ENCODE measurements around the gene PRKAG1.
A peak's percentile ranks its signal among the peaks of the same experiment; 100 is the strongest.

PRKAG1 gene

GRCh38 chr12:49049566-49050224 lies 31.1 kb upstream of the PRKAG1 start:
- DNase-seq = peak in 2 of 51 donors; percentile 15 to 38

DNA sequence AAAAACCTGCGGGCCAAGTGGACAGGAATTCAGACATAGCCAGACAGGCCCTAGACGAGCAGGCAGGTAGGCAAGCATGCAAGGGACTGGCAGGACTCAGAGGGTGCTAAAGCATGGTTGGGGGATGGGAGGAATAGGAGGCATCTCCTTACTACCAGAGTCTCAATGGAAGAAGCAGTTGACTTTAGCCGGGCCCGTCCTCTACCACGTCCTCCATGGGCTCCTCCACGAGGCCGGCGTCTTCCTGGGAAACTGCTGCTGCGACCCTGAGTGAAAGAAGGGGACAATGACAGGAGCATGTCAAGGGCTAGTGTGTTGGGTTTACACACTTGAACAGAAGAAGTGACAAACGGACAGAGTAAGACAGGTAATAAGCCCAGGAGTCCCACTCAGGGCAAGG lies 30.4 kb upstream of the PRKAG1 start:
- no peak for DNase-seq

GRCh38 chr12:49046129-49046895 lies 27.7 kb upstream of the PRKAG1 start:
- DNase-seq = no peak

DNA sequence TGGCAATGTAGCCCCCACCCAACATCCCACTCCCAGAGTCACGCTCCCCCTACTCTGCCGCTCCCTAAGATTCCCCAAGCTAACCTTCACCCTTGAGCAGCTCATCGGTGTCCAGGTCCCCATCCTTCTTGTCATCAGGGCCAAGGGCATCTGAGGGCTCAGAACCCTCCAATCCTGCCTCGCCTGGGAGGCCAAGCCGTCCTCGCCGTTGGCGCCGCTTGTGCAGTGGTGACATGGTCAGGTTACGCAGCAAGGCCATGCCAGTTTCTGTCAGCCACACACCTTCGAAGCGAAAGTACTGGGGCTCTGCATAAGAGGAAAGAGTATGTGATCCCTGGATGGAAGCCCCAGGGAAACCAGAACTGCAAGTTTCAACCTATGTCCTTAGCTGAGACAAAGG lies 26.1 kb upstream of the PRKAG1 start:
- no peak for DNase-seq

- peak in 21 of 51 donors; percentile 7 to 64 (median 24) for DNase-seq
These were observed 25.3 kb upstream of the PRKAG1 start for GRCh38 chr12:49043856-49044258.

DNA sequence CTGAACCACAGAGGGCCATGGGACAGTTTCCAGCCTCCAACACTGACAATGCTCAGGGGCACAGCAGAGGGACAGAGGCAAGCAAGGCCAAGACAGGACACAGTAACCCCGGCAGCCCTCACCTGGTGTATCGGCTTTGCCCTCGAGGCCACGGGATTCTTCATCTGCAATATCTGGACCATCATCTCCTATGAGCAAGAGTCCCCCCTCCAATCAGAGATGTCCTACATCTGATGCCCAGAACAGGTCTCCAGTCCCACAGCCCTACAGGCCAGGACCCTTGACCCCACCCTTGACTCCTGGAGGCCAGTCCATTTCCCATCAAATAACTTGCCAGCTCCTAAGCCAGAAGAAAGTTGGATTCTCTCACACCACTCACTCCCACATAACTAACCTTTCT lies 24.7 kb upstream of the PRKAG1 start:
- DNase-seq = no peak

DNA sequence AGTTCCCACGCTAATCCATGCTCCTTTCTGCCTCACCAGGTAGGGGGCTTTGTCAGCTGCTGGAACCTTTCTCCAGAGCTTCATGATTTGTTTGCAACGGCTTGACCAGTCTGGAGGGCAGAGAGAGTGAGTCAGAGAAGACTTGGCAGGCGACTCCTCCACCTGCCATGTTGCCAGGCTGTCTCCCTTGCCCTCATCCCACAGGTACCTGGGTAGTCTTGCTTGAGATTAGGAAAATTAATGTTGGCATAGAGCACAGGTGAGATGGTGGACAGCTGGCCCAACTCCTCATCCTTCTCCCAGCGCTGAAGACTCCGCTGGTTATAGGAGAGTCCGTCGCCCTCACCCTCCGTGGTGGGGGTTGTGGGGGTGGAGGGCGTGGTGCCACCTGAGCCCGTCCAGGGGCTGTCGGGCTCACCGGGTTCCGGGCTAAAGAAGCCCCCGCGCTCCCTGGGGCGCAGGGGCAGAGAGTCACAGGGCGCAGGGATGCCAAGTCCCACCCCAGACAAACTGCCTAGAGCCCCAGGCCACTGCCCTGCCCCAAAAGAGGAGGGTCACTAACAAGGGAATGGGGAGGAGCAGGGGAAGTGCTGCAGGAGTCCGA lies 23.4 kb upstream of the PRKAG1 start:
- DNase-seq = no peak

DNA sequence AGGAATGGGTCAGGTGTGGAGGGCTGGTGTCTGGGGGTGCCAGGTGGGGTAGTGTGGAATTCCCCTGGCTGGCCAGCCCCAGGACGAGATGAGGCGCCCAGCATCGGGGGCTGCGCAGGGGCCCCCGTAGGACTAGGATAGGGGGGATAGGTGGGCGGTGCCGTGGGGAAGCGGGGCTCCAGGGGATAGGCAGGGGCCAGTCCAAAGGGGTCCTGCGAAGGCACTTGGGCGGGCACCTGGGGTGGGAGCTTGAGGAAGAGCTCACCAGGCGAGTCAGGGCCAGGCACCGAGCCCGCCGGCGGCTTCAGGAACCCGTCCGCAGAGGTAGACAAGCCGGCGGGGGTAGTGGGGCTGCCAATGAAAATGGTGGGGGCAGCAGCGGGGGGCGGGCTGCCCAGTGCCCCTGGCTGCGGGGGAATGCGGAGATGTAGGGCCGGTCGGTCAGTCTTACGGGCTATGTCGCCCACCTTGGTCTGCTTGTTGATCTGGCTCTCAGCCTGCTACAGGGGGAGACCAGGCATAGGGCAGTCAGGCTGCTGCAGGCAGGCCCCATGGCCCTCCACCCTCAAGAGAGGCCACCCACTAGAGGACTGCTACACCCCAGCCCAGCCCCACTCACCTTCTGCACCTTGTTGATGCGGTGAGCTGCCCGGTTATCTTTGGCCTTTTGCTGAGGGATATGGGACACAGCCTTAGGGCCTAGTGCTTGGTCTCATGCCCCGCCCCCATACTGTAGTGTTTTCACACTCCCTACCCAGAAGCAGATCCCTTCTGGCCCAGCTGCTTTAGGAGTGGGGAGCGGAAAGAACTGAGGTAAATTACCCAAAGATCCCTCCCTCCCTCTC lies 22.7 kb upstream of the PRKAG1 start:
- no peak for DNase-seq

DNA sequence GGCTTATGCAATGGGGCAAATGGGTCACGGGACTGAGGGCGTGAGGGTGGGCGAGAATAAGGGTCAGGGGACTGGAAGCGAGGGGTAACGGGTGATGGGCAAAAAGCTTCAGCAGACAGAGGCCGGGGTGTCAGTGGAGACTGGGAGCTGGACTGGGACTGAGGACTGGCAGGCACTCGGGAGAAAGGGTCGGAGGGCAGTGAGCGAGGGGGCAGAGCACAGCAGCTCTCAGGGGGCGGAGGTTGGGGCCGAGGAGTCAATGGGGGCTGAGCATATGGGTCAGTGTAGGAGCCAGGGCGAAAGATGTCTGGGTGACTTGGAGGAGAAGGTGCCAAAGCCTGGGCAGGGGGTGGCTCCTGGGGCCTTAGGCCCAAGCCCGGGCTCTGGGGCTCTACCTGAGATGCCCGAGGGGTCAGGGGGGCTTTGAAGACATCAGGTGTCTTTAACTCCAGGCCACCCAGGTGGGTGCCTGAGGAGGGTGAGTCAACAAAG lies 21.8 kb upstream of the PRKAG1 start:
- no peak for DNase-seq

DNA sequence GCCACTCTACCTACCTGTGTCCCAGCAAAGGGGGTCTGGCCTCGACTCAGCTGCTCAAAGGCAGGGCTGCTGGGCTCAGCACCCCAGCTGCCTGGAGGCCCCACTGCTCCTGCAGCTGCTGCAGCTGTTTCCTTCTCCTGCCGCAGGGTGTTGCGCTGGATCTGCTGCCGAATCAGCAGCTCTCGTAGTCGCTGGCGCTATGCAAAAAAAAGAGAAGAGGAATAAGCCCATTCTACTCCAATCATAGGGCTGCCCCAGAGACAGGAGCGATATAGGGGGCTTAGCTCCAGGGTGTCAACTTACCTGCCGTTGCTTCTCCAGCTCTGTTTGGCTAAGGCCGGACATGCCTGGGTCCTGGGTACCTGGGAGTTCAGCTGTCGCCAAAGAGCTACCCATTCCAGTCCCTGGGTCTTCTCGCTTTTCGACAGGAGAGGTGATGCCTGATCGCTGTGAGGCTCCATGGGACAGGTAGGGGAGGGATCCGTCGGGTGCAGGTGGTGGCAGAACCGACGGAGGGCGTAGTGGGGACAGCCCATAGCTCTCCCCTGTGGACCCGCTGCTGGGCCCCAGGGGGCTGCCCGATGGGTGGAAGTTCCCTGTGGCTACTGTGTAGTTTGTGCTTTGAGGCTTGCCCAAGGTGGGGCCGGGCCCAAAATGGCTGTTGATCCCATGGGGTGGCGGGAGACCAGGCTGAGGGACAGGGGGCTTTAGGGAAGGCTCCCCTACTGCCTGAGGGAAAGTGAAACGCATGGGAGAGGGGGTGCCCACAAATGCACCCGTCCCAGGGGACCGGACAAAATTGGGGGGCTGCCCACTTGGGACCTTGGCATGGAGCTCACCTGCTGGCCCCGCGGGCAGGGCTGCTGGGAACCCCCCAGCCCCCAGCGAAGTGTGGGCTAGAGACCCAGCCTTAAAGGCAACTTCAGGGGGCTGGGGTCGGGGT lies 21.1 kb upstream of the PRKAG1 start:
- no peak for DNase-seq

DNA sequence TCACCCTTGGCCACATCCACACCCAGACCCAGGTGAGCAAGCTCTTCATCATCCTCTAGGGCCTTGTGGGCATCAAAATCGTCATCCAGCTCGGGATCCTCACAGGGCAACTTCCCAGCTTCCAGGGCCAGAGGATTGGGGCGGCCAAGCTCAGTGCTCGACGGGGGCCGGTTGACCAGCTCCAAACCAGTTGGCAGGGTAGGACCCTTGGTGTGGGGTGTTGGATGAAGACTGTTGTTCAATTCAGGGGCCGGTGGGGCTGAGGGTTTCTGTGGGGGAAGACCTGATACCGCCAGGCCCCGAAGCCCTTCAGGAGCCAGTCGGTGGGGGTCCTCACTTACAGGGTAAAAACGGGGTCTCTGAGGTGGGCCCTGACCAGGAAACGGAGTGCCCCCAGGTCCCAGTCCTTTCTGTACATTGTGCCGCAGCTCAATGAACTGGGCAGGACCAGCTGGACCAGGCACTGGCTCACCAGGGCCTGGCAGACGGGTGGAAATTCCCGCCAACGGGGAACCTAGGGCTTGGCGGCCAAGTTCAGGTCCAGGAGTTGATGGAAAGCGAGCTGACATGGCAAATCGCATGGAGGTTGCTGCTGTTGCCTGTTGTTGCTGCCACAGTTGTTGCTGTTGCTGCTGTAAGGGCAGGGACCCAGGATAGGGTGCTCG lies 19.8 kb upstream of the PRKAG1 start:
- no peak for DNase-seq

- DNase-seq = no peak
These were observed 19.3 kb upstream of the PRKAG1 start for GRCh38 chr12:49037947-49038237.

GRCh38 chr12:49037111-49037946 lies 18.8 kb upstream of the PRKAG1 start:
- no peak for DNase-seq

GRCh38 chr12:49036029-49036428 lies 17.5 kb upstream of the PRKAG1 start:
- no peak for DNase-seq

GRCh38 chr12:49034286-49034622 lies 15.7 kb upstream of the PRKAG1 start:
- no peak for DNase-seq

DNA sequence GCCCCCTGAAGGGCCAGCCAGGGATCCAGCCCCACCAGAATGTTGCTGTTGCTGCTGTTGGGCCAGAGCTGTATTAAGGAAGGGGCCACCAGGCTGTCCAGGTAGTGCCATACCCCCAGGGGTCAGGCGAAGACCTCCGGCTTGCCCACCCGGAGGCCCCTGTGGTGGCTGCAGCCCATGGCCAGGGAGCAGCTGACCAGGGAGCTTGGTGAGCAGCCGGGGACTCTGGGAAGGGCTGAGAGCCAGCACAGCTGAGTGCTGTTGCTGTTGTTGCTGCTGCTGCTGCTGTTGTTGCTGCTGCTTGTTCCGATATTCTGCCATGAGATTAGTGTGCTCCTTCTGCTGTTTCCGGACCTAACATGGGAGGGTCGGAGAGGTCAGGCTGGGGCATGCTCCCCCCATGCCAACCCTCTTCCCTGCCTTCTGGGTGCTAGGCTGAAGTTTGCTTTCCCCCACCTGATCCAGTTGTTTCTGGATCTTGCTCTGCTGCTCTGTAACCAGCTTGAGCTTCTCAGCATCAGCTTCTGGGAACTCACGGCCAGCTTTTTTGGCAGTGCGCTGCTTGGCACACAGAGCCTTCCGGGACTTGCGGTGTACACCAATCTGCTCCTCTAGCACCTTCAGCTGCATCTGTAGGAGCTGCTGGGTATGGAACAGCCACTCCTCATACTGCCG lies 15.2 kb upstream of the PRKAG1 start:
- DNase-seq = peak in 5 of 51 donors; percentile 7 to 48 (median 20)

GRCh38 chr12:49032679-49033447 lies 14.3 kb upstream of the PRKAG1 start:
- peak in 2 of 51 donors; percentile 5 to 7 for DNase-seq

DNA sequence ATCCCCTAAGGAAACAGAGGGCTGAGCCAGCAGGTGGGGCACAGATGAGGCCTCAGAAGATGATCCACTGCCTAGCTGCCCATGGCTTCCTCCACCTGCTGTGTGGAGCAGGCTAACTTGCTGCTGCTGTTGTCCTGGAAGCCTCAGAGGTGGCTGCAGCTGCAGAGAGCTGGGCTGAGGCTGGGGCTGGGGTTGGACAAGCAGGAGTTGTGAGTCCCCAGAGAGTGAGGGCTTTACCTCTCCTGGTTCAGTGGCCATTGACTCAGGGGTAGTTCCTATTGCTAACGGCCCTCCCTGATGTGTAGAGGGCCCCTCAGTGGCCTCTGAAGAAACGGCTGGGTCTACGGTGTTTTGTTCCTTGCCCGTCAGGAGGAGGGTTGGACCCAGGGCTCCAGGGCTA lies 13.7 kb upstream of the PRKAG1 start:
- DNase-seq = no peak
